Measurements from ENCODE around the gene TMEM222. TPM values are rescaled to one million over a fixed set of nuclear protein-coding genes. Genes with fewer than 3 reads are reported as not detected.

Gene TMEM222
- total RNA-seq, 1 donor from 2014 or later, result 43.5 TPM

DNA sequence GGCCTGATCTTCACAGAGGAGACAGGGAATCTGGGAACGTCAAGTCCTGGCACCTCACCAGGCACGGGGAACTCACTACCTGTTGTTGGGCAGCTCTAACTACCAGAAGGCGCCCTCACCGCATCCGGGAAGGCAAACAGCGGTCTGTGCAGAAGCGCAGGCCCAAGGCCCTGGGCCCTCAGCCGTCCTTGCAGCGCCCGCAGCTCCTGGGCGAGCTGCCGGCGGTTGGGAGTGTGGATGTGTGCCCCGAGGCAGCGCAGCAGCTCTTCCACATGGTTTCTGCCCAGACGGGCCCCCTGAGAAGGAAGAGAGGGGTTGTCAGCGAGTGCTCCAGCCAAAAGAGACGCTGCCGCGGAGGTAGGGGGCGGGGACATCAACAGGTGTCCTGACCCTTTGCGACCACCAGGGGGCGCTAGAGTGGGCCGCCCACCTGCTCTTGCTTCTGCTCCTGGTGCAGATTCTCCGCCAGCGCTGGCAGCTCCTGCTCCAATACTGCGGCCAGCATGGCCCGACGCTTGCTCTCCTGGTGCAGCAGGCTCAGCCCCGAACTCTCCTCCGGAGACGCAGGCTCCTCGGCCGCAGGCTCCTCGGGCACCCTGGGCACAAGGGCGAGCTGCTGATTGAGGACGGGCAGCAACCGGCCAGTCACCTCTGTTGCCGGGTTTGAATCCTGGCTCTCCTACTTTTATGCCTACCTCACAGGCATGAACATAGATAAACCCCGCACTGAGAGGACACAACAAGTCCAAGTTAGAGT lies 35.5 kb downstream of the TMEM222 start:
- Mint-ChIP-seq H3K9me3 (ENCODE audit: unreplicated experiment) (no peaks in the 10 kb centered on the region), H3K4me1 (ENCODE audit: unreplicated experiment) (peaks cover 4% of the 10 kb centered on the region), H3K4me3 (ENCODE audit: unreplicated experiment) (no peak overlapping the region), H3K27ac (ENCODE audit: unreplicated experiment) (no peak overlapping the region), H3K36me3 (ENCODE audit: low read depth, unreplicated experiment) (peaks cover 26% of the 10 kb centered on the region), H3K27me3 (ENCODE audit: unreplicated experiment) (peaks cover 12% of the 10 kb centered on the region)
- TF ChIP-seq, protein P1, sequence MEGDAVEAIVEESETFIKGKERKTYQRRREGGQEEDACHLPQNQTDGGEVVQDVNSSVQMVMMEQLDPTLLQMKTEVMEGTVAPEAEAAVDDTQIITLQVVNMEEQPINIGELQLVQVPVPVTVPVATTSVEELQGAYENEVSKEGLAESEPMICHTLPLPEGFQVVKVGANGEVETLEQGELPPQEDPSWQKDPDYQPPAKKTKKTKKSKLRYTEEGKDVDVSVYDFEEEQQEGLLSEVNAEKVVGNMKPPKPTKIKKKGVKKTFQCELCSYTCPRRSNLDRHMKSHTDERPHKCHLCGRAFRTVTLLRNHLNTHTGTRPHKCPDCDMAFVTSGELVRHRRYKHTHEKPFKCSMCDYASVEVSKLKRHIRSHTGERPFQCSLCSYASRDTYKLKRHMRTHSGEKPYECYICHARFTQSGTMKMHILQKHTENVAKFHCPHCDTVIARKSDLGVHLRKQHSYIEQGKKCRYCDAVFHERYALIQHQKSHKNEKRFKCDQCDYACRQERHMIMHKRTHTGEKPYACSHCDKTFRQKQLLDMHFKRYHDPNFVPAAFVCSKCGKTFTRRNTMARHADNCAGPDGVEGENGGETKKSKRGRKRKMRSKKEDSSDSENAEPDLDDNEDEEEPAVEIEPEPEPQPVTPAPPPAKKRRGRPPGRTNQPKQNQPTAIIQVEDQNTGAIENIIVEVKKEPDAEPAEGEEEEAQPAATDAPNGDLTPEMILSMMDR (IDR thresholded peaks at IDR 0.05; ENCODE audit: unreplicated experiment), result peak; percentile 100
- DNase-seq (ENCODE audit: low spot score), result peak; percentile 73

DNA sequence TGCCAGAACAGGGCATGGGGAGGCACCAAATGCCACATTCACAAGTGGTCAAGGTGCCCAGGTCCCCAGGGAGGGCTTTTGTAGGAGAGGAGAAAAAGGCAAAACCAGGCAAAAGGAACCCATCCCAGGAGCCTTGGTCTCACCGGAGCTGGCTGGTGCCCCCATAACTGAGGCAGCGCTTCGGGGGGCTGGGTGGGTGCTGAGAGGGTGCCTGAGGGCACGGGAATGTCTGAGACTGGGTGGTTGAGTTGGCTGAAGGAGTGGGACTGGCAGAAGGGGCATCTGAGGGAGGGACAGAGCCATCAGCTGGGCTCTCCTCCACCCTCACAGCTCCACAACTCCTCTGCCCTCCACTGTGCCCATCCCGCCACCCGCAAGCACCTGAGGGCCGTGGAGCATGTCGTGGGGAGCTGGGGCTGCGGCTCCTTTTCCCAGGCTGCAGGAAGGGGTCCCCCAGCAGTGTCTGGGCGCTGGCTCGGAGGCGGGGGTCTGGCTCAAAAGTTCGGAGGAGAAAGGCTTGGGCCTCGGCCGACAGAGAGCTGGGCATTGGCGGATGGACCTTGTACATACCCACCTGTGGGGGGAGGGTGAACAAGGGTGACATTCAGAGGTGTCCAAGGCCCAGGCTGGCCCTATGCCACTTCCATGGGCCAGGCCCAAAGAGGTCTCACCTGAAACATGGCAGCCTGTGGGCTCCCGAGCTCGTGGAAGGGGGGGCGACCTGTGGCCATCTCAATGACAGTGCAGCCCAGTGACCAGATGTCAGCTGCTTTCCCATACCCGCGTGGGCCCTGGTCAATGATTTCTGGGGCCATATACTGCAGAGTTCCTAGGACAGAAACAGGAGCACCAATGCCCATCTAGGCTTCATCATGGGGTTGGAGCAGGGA lies 36.3 kb downstream of the TMEM222 start:
- no peaks in the 10 kb centered on the region for H3K9me3 Mint-ChIP-seq (ENCODE audit: unreplicated experiment)

DNA sequence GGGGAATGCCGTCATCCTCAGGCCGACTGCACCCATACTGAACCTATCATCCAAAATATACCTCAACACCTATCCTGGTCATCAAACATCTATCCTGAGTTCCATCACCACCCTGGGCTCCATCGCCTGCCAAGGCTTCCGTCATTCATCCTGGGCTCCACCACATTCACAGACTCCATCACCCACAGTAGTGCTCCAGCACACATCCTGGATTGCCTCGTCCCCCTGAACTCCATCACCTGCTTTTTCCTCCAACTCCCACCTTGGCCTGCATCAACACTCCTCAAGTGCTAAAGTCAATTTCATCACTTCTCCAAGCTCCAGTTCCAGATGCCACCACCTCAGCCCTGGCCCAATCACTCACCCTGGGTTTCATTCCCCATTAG lies 37.0 kb downstream of the TMEM222 start:
- TF ChIP-seq, protein P1 (IDR thresholded peaks at IDR 0.05; ENCODE audit: unreplicated experiment), result no peak
- H3K9me3 Mint-ChIP-seq (ENCODE audit: unreplicated experiment), result no peaks in the 10 kb centered on the region
- no peak for DNase-seq (ENCODE audit: low spot score)
- H3K27me3 Mint-ChIP-seq (ENCODE audit: unreplicated experiment), result peaks cover 16% of the 10 kb centered on the region
- H3K4me3 Mint-ChIP-seq (ENCODE audit: unreplicated experiment), result peak overlapping the region; percentile 87
- peaks cover 4% of the 10 kb centered on the region for H3K4me1 Mint-ChIP-seq (ENCODE audit: unreplicated experiment)
- H3K36me3 Mint-ChIP-seq (ENCODE audit: low read depth, unreplicated experiment), result peaks cover 32% of the 10 kb centered on the region
- no peak overlapping the region for H3K27ac Mint-ChIP-seq (ENCODE audit: unreplicated experiment)

More for the DNA sequence above, 36.3 kb downstream of the TMEM222 start:
- Mint-ChIP-seq H3K27me3 (ENCODE audit: unreplicated experiment) (peaks cover 12% of the 10 kb centered on the region), H3K27ac (ENCODE audit: unreplicated experiment) (no peak overlapping the region), H3K4me1 (ENCODE audit: unreplicated experiment) (peaks cover 4% of the 10 kb centered on the region), H3K4me3 (ENCODE audit: unreplicated experiment) (no peak overlapping the region), H3K36me3 (ENCODE audit: low read depth, unreplicated experiment) (peaks cover 27% of the 10 kb centered on the region)
- TF ChIP-seq, protein P1 (IDR thresholded peaks at IDR 0.05; ENCODE audit: unreplicated experiment), result no peak
- no peak for DNase-seq (ENCODE audit: low spot score)

DNA sequence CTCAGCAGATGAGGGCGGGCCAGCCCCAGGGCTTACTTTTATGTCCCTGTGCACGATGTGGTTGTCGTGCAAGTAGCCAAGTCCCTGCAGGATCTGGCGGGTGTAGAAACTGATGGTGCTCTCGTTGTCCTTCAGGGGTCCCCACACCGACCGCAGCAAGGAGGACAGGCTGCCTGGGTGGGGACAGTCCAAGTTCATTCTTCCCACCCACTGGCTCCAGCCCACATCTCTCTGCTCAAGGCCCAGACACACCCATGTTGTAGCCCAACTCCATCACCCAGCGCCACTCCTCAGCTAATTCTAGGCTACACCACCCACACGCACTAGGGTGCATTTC lies 37.8 kb downstream of the TMEM222 start:
- H3K9me3 Mint-ChIP-seq (ENCODE audit: unreplicated experiment), result no peaks in the 10 kb centered on the region
- no peak for DNase-seq (ENCODE audit: low spot score)
- no peak overlapping the region for H3K27ac Mint-ChIP-seq (ENCODE audit: unreplicated experiment)
- peak overlapping the region; percentile 87 for H3K4me3 Mint-ChIP-seq (ENCODE audit: unreplicated experiment)
- peaks cover 21% of the 10 kb centered on the region for H3K27me3 Mint-ChIP-seq (ENCODE audit: unreplicated experiment)
- H3K4me1 Mint-ChIP-seq (ENCODE audit: unreplicated experiment), result peaks cover 12% of the 10 kb centered on the region
- H3K36me3 Mint-ChIP-seq (ENCODE audit: low read depth, unreplicated experiment), result peaks cover 32% of the 10 kb centered on the region
- TF ChIP-seq, protein P1 (IDR thresholded peaks at IDR 0.05; ENCODE audit: unreplicated experiment), result no peak

Measured in endothelial cell (in vitro differentiated cells).